Endothelial cell (in vitro differentiated cells): Measurements from ENCODE around the gene TP53BP2. TPM values are rescaled to one million over a fixed set of nuclear protein-coding genes. Genes with fewer than 3 reads are reported as not detected.

Experiments used
- DNase-seq: peaks from one replicate; pipeline ENCODE4 v3.0.0; 2021; ENCODE audit warnings: low spot score
- H3K27ac Mint-ChIP-seq: one replicate; pipeline ENCODE4 v1.8.0; 2021; ENCODE audit warnings: mixed read lengths, inconsistent platforms; ENCODE audit not compliant: unreplicated experiment
- H3K27me3 Mint-ChIP-seq: one replicate; pipeline ENCODE4 v1.8.0; 2021; ENCODE audit warnings: mild to moderate bottlenecking, moderate library complexity, mixed read lengths, inconsistent platforms; ENCODE audit not compliant: unreplicated experiment
- H3K36me3 Mint-ChIP-seq: one replicate; pipeline ENCODE4 v1.8.0; 2021; ENCODE audit warnings: mild to moderate bottlenecking, low read depth, mixed read lengths, inconsistent platforms; ENCODE audit not compliant: unreplicated experiment
- H3K4me1 Mint-ChIP-seq: one replicate; pipeline ENCODE4 v1.8.0; 2021; ENCODE audit warnings: mild to moderate bottlenecking, mixed read lengths, inconsistent platforms; ENCODE audit not compliant: unreplicated experiment
- H3K4me3 Mint-ChIP-seq: one replicate; pipeline ENCODE4 v1.8.0; 2021; ENCODE audit warnings: mild to moderate bottlenecking, mixed read lengths, inconsistent platforms; ENCODE audit not compliant: unreplicated experiment
- H3K9me3 Mint-ChIP-seq: one replicate; pipeline ENCODE4 v1.8.0; 2021; ENCODE audit warnings: mixed read lengths, inconsistent platforms; ENCODE audit not compliant: unreplicated experiment
- CTCF ChIP-seq: fragments of 200-600 bp; sonication (generic); IDR thresholded peaks from one replicate; pipeline ENCODE4 v1.5.0; 2021; ENCODE audit warnings: antibody characterized with exemption; ENCODE audit not compliant: unreplicated experiment
- total RNA-seq: library from RNA; stranded (reverse); fragmentation: NEBNext Ultra II Directional; extraction: Animal tissue kit (Norgen Biotek cat#: 25700); gene quantifications from one replicate; pipeline ENCODE4 v1.2.1, GENCODE V29; 2021; ENCODE audit not compliant: unreplicated experiment

TP53BP2 gene
- total RNA-seq, 1 donor from 2014 or later, result 42.0 TPM

DNA sequence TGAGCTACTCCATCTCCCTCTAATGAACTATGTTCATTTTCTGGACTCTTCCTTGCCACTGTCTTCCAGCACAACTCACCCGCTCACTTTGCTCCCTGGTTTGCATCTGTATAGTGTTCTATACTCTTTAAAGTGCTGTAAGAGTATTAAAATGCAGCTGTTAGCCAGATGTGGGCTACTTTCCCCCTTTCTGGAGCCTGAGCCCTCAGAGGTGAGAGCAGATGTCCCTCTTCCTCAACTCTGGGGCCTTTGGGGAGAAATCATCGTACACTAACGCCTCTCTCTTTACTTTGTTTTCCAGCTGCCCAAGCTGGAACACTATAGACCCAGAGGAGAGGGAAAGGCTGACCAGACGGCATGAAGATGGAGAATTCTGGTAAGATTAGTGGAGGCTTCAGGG lies 94.1 kb downstream of the TP53BP2 start:
- no peak for DNase-seq
- H3K36me3 Mint-ChIP-seq, result peaks cover 64% of the 10 kb centered on the region
- H3K4me1 Mint-ChIP-seq, result peaks cover 12% of the 10 kb centered on the region
- peak overlapping the region; percentile 12 for H3K4me3 Mint-ChIP-seq
- H3K9me3 Mint-ChIP-seq, result no peaks in the 10 kb centered on the region
- TF ChIP-seq CTCF, result no peak
- H3K27ac Mint-ChIP-seq, result no peak overlapping the region
- H3K27me3 Mint-ChIP-seq, result peaks cover 18% of the 10 kb centered on the region

GRCh38 chr1:223750730-223751570 lies 94.8 kb downstream of the TP53BP2 start:
- H3K4me1 Mint-ChIP-seq, result peaks cover 12% of the 10 kb centered on the region
- peaks cover 18% of the 10 kb centered on the region for H3K27me3 Mint-ChIP-seq
- H3K9me3 Mint-ChIP-seq, result no peaks in the 10 kb centered on the region
- TF ChIP-seq CTCF, result no peak
- peak overlapping the region; percentile 85 for H3K4me3 Mint-ChIP-seq
- no peak for DNase-seq
- H3K27ac Mint-ChIP-seq, result no peak overlapping the region
- peaks cover 71% of the 10 kb centered on the region for H3K36me3 Mint-ChIP-seq

DNA sequence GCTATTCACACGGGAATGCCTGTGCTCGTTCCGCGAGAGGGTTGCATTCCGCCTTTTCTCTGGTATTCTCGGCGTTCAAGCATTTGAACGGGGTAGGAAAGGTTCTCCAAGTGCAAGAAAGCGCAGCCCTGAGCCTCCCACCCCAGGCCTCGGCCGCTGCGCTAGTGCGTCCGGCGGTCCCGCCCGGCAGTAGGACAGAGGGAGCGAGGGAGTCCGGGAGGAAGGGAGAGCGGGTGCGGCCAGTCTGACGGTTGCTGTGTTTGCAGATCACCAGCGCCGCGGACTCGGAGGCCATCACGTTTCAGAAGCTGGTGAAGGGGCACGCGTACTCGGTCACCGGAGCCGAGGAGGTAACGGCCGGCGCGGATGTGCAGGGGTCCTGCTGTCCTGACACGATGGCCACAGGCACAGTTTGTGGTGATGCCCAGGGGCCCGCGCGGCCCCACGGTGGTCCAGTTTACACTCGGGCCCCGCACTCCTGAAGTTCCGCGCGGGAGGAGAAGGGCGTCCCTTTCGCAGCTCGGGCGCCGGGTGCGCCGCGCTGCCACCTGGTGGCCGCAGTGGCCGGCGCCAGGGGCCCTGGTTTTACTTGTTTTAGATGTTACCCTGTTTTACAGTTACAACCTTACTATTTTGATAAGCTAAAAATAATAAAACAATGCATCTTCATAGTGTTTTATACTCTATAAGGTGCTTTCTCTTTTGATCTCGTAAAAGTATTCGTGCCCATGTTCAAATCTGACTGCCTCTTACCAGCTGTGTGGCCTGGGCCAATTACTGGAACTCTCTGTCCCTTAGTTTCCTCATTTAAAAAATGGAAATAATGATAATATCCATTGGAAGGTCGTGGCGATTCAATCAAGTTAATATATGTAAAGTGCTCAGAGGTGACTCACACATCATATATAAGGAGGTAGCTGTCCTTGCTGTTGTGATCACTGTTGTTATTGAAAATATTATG lies 96.7 kb downstream of the TP53BP2 start:
- H3K9me3 Mint-ChIP-seq, result no peaks in the 10 kb centered on the region
- H3K36me3 Mint-ChIP-seq, result peaks cover 68% of the 10 kb centered on the region
- H3K27me3 Mint-ChIP-seq, result peaks cover 18% of the 10 kb centered on the region
- H3K4me1 Mint-ChIP-seq, result peaks cover 17% of the 10 kb centered on the region
- DNase-seq, result peak; percentile 72
- H3K4me3 Mint-ChIP-seq, result peak overlapping the region; percentile 79
- H3K27ac Mint-ChIP-seq, result no peak overlapping the region
- peak; percentile 87 for TF ChIP-seq CTCF

- TF ChIP-seq CTCF, result no peak
- no peak for DNase-seq
- Mint-ChIP-seq H3K4me1 (peaks cover 23% of the 10 kb centered on the region), H3K36me3 (peaks cover 66% of the 10 kb centered on the region), H3K4me3 (no peak overlapping the region), H3K27ac (no peak overlapping the region), H3K27me3 (peaks cover 20% of the 10 kb centered on the region), H3K9me3 (no peaks in the 10 kb centered on the region)
Measured at GRCh38 chr1:223748405-223748772, 97.4 kb downstream of the TP53BP2 start.
